ENCODE measurements around the gene KAZN.

DNA sequence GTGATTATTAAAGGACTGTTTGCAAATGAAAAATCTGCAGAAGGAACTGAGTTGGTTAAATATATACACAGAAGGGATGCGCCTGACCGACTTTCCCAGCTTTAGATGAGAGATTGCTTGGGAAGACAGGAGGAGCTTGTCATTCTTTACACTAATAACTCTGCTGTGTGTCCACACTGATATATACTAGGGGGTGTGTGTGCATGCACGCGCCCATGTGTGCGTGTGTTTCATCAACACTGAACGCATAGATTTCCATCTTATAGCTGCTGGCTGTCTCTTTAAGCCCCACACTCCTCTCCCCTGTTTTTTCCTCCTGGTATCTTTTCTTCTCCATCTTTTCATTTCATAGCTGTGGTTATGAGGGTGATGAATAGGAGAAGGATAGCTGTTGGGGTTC is 6.9 kb upstream of the KAZN start:
- TF ChIP-seq, protein P1, sequence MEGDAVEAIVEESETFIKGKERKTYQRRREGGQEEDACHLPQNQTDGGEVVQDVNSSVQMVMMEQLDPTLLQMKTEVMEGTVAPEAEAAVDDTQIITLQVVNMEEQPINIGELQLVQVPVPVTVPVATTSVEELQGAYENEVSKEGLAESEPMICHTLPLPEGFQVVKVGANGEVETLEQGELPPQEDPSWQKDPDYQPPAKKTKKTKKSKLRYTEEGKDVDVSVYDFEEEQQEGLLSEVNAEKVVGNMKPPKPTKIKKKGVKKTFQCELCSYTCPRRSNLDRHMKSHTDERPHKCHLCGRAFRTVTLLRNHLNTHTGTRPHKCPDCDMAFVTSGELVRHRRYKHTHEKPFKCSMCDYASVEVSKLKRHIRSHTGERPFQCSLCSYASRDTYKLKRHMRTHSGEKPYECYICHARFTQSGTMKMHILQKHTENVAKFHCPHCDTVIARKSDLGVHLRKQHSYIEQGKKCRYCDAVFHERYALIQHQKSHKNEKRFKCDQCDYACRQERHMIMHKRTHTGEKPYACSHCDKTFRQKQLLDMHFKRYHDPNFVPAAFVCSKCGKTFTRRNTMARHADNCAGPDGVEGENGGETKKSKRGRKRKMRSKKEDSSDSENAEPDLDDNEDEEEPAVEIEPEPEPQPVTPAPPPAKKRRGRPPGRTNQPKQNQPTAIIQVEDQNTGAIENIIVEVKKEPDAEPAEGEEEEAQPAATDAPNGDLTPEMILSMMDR (conservative IDR thresholded peaks at IDR 0.05) = no peak
- TF ChIP-seq EZH2 (IDR thresholded peaks at IDR 0.05; ENCODE audit: low read depth) = no peak
